Activated CD4-positive, CD25-positive, alpha-beta regulatory T cell treated with anti-CD3 and anti-CD28 coated beads, Interleukin-2, amount 50 U/mL, for 24 hours (primary cell): ENCODE data around the gene HJURP.

Source experiments
- ATAC-seq, 2 donors: fragments of 150-1000 bp; cut with Tn5 transposase; one replicate each; pipeline ENCODE4 v1.10.0; 2021; ENCODE audit warnings: mild to moderate bottlenecking in 1 of 2, moderate library complexity in 1 of 2

HJURP gene

DNA sequence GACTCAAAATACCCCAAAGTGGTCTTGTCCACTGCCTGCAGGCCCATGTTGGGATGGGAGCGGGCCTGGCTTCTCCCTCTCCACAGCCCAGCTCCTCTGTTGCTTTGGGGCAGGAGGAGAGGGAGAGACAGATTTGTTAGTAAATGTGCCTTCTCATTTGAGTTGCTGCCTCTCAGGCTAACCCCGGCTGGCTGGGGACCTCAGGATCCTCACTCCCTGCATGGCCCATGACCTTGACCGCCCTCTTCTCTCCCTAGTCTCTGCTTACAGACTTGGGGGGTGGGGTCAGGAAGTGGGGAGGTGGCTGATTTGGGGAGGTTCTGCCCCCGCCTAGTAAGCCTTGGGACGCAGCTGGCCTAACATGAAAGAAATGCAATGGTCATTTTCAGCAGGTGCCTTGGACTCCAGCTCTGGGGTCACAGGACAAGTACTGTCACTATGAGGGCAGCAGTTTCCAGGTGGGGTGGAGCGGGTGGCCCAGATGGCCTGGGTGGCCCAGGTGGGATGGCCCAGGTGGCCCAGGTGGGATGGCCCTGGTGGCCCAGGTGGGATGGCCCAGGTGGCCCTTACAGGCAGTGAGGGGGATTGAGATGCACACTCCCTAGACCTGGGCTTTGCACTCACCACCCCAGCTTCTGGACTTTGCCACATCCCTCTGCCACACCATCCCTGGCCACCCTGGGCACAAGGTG lies 24.1 kb downstream of the HJURP start:
- no peak for ATAC-seq

DNA sequence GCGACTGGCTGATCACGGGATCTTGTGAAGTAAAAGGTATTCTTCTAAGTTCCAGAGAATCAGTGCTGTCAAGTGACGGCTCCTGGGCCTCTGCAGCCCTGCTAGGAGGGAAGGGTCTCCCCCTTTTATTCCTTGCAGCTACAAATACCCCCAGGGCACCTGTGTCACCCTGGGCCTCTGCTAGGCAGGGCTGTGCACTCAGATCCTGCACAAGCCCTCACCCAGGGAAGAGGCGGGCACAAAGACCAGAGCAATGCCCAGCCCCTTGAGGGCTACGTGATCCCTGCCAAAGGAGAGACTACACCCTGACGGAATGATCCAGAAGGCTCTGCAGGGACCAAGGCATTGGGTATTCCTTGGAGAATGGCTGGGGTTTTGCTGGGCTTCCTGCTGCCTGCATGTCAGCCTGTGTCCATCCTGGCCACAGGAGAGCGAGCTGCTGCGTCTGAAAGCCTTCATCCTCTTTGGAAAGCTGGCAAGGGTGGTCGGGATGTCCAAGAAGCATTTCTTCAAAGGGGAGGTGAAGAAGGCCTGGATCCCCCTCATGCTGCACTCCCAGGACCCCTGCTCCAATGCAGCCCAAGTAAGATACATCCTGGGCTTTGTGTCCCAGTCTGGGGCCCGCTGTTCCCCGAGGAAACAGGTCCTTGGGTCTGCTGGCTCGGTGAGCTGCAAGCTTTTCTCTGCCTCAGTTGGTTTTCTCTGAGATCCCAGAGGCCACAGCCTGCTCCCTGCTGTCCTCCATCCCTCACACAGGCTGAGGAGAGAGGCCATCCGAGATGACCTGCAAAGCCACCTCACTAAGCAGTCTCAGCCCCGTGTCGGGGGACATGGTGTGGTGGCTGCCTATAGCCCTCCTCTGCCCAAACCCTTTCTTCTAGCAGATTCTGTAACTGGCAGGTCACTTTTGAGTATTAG lies 24.9 kb downstream of the HJURP start:
- no peak for ATAC-seq

DNA sequence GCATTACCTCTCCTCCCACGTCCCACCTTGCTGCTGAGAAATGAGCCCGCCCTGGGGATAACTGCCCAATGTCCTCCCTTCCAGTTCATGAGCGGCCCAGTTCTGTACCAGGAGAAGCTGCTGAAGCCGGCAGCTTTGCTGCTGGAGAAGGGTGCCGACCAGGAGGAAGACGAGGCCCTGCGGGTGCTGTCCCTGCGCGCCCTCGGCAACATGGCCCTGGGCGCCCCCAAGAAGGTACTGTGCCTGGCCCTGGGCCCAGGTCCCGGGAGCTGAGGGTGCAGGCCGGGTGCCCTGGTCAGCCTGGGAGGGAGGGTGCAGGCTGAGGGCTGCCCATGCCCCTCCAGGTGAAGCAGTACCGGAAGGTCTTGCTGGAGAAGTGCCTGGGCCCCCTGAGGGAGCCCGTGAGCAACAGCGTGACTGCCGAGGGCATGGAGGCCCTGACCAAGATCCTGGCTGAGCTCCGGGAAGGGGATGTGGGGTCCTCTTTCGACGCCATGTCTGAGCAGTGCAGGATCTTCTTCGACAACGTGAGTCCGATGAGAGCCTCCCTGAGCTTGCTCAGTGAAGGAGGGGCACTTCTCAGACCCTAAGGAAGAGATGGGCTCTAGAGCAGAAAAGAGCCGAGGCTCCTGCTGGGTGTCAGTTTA lies 25.7 kb downstream of the HJURP start:
- ATAC-seq = no peak

DNA sequence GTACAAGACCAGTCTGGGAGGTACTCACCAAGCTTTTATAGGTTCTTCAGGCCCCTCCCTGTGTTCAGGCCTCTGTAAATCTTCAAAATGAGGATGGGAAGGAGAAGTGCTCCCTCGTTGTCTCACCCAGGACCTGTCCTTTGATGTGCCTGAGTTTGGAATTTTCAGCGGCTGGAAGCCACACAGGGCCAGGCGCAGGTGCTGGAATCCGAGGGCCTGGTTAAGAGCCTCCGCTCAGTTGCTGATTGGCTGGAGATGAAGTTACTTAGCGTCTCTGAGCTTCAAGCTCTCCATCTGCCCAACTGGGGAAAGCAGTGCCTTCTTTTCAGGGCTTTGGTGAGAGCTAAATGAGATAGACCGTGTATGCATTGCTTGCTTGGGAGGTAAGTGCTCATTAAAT lies 30.0 kb downstream of the HJURP start:
- ATAC-seq = no peak

DNA sequence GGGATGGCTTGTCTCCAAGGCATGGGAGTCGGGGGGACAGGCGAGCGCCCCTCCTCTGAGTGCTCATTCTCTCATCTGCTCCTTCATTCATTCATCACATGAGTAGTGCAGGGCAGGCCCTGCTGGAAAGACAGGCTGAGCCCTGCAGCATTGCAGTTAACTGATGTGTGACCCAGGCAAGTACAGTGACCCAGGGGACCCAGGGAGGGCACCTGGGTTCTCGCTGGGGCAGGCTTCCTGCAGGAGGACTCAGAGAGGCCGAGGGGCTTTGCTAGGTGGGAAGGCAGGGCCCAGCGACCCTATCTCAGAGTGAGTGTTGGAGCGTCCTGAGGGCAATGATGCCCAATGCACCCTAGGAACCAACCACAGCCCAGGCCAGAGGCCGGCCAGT lies 30.6 kb downstream of the HJURP start:
- no peak for ATAC-seq

DNA sequence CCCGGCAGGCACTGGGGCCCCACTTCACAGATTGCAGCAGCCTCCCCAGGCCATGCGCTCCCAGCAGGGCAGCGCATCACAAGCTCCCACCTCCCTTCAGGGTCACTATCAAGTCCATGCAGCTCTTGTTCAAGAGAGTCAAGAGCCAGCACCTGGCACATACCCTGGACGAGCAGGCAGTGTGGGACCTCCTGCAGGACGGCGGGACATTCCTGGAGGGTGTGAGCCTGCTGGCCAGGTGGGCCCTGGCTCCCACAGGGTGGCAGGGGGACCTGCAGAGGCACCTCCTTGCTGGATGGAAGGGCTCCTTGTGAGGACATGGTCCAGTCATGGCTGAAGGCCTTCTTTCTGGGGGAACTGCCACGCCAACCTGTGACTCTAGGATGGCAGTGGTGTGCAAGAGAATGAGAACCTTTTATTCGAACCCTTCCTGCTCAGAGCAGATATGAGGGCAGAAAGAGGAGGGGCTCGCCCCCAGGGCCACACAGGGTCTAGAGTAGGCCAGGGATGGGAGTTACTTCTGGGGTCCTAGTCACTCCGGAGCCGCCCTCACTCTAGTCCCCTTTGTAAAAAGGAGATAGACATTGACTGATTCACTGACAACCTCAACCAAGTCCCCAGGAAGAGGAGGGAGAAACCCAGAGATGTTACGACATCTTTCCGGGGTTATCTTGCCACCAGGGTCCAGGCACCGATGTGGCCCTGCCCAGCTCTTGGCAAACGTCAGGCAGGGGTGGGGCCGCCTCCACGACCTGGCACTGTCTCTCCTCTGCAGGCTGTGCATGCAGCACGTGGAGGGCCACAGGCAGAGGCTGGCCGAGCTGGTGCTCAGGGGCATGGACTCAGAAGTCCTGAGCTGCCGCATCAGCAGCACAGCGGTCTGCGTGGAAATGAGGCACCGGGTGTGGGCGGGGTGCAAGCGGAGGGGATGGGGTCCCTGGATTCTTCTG lies 31.3 kb downstream of the HJURP start:
- ATAC-seq = no peak

DNA sequence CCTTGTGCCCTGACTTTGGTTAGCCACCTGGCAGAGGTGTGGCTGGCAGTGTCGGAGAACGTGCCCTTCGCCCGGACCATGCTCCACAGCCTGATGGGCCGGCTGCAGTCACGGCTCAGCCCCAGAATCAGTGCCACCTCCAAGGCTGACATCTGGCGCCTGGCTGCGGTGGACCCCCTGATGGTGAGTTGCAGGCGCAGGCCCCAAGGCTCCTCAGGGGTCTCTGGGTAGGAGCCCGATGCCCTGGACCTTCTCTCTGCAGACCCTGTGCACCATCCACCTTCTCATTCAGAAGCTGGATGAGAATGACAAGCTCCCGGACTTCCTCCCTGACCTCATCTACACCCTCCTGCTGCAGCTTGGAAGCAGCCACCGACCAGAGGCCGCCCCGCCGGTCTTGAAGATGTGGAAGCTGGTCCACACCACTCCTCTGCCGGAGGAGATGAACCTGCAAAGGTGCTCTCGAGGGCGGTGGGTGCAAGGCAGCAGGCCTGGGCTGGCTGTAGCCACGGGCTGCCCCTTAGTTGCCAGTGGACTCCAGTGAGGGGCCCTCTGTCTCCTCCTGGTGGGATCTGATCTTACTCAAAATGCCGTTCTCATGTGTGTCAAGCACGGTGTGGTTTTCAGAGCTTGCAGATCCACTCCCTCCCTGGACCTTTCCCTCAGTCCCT lies 32.1 kb downstream of the HJURP start:
- ATAC-seq = no peak

DNA sequence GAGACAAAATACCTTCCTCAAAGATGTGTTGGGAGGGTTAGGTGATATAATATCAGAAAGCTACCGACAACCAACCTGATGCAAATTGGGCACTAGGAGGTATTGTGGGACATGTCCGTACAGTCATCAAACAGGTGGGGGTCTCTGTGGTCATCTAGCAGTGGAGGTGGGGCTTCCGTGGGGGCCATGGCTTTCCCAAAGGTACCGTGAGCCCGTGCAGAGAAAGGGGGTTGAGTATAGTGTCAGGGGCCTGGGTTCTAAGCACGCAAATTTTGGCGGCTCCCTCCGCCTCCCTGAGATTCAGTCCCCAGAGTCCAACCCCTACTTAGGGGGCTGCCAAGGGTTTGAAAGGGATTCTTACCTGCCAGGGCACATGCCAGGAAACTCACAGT lies 32.6 kb downstream of the HJURP start:
- no peak for ATAC-seq

DNA sequence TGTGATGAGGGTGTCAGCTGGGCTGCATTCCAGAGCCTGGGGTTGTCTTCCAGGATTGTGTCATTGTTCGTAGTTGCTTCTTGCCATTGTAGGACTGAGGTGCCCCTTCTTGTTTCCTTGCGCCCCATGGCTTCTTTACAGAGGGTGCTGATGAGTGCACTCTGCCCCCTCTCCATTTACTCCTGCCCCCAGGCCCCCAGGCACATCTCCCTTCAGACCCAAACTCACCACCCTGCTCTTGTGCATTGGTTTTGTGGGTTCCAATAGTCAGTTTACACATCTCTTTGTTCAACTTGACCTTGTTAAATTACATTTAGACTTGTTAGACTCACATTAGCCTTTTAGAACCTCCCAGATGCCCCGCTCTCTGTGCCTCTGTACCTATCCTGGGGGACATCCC lies 33.1 kb downstream of the HJURP start:
- ATAC-seq = no peak

DNA sequence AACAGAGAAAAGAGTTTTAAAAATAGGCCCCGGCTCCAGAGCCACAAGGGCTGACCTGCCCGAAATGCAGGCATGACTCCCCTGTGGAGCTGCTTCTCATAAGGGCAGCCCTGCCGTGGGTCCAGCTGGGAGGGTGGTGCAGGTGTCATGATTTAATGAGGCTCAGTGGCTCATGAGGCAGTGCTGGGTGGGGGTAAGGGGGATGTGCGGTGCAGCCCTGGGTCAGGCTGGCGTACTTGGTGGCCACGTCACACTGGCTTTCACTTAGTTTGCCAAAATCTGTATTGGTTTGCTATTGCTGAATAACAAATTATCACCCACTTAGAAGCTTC lies 33.6 kb downstream of the HJURP start:
- ATAC-seq = no peak

DNA sequence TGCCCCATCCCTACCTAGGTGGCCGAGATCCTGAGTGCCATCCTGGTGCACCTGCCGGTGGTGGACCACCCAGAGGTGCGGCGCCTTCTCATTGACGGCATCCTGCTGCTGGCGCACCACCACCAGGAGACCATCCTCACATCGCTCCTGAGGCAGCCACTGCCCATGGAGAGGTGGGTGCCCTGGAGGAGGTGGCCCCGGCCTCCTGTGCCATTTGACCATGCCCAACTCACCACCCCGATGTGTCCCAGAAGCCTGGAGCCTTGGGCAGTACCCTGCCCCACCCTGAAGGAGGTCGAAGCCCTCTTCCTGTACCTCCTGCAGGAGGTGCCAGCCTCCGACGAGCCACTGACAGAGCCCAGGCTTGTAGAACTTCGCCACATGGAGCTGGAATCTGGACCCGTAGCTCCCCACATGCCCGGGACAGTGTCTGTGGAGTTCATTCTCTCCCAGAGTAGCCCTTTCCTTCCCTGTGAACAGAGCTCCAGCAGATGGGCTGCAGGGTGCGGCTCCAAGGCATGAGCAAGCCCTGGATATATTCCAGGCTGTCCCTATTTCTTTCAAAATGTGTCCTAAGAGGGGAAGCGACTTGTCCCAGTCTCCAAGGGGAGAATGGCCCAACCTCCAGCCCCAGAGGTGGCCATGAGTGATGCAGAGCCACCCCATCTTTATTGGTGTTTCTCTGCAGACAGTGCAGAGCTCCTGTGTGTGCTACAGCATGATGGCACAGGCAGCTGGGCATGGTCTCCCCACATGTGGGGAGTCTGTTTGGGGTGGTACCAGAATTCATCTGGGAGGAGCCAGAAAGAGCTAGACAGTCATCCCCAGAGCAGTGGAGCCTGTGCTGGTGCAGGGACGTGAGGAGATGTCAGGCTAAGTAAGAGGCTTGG lies 34.2 kb downstream of the HJURP start:
- no peak for ATAC-seq

DNA sequence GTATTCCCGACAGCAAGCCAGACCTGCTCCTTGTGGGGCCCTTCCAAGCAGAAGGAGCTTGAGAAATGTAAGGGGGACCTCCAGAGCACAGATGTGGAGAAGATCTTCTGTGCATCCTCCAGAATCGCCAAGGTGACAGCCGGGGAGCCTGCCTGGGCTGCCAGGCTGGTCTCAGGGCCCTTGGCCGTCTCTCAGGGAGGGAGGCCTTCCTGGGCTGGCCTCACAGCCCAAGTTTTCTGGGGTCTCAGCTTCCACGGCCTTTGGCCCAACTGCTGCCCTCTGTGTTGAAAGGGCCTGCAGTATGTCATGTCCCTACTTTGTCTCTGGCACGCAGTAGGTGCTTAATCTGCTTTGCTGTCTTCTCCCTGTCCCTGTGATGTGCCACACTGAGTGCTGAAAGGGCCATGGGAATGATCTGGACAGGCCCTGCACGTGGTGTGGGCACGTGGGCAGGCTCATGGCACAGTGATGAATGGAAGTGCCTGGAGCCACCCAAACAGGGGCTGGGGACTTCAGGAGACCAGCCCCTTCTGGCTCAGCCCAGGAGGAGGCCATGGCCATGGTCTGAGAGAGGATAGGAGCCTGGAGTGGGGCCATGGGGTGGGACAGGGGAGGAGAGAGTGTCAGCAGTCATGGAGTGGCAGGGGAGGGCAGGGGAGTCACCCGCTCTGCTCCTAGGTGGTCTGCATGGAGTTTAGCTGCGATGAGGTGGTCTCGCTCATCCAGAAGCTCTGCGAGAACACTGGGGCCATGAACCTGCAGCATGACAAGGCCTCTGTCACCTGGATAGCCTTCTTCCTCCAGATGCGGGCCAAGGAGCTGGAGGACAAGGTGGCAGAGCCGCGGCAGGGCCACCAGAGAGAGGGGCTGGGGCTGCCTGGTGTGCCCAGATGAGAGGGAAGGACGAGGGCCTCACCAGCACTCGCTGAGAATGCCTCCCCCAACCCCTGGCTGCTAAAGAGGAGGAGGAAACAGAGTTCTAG lies 35.4 kb downstream of the HJURP start:
- ATAC-seq = no peak

DNA sequence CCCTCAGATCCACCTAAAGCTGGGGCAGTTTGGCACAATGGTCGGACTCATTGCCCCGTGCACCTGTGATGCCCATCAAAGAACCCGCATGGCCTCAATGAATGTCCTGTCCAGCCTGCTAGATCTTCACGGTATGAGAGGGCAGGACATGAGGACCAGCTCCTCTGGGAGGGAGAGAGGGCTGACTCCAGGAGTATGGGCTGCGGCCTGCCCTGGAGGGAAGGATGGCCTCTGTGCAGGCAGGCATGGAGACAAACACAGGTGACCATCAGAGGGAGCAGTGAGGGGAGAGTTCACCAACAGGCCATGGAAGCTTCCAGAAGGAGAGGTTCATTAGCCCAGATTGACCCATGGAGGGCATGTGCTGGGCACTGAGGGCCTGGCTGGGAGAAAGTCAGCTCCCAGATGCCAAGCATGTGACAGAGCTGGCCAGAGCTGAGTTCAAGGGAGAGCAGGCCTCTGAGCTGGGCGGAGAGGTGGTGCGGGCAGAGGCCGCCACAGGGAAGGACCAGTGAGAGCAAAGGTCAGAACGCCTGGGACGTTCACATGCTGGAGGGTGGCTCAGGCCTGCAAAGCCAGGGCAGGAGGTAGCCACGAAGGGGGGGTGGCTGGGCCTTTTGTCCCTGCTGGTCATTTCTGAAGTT lies 36.2 kb downstream of the HJURP start:
- ATAC-seq = no peak

DNA sequence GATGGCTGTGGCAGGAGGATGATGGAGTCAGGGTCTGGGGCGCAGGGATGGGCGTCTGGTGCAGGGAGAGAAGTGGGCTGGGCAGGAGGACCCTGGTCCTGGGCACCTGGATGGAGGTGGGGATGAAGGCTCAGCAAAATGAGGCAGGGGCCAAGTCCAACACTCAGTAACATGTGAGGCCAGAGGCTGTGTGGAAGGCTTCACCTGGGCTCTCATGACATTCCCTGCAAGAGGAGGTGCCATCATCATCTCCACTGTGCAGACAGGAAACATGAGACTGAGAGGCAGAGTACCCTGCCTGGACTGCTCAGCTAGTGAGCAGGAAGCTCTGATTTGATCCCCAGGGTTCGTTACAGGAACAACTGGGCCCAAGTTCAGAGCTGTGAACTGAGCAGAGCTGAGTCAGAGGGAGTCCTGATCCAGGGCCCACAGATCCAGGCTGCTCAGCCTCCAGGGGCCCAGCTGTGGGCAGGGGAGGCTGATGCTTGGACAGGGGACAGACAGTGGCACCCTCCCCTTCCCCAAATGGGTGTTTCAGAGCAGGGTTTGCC lies 36.9 kb downstream of the HJURP start:
- no peak for ATAC-seq

DNA sequence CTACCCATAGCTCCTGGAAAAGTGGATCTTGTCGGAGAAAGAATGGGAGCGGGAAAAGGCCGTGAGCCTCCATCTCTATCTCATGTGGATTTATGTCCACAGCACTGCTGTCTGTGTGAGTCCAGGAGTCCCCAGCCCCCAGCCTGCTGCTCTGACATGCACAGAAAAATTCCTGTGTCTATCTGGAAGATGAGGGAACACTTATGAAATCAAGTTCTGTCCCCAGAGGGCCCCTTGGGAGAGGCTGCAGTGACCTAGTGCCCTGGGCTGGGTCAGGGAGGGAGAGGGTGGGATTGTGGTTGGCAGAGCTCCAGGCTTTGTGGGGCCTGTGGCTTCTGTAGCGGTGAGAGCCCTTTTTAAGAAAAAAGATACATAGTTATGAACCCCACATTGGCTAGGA lies 37.6 kb downstream of the HJURP start:
- ATAC-seq = no peak

DNA sequence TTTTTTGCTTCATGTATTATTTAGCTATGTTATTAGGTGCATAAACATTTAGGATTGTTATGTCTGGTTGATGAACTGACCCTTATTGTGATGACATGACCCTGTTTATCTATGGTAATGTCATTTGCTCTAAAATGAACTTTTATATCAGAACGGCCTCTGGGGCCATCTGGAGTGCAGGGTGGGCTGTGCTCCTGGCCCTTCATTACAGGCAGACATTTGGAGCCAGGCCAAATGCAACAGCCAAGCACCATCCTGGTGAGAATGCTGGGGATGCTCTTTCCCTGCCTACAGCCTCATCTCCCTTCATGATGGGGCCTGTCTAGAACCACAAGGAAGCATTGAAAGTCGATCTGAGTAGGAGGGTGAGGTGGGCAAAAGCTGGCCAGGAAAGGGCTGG lies 38.0 kb downstream of the HJURP start:
- ATAC-seq = no peak

DNA sequence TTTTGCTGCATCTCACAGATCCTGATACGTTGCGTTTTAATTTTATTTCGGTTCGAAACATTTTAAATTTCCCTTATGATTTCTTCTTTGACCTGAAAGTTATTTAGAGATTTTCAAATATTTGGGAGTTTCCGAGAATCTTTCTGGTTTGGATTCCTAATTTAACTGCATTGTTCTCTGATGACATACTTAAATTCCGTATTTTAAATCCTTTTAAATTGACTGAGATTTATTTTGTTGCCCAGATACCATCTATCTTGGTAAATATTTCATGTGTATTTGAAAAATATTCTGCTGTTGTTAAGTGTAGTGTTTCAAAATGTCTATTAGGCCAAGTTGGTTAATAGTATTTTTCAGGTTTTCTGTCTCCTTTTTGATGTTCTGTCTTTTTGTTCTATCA lies 38.5 kb downstream of the HJURP start:
- ATAC-seq = no peak

DNA sequence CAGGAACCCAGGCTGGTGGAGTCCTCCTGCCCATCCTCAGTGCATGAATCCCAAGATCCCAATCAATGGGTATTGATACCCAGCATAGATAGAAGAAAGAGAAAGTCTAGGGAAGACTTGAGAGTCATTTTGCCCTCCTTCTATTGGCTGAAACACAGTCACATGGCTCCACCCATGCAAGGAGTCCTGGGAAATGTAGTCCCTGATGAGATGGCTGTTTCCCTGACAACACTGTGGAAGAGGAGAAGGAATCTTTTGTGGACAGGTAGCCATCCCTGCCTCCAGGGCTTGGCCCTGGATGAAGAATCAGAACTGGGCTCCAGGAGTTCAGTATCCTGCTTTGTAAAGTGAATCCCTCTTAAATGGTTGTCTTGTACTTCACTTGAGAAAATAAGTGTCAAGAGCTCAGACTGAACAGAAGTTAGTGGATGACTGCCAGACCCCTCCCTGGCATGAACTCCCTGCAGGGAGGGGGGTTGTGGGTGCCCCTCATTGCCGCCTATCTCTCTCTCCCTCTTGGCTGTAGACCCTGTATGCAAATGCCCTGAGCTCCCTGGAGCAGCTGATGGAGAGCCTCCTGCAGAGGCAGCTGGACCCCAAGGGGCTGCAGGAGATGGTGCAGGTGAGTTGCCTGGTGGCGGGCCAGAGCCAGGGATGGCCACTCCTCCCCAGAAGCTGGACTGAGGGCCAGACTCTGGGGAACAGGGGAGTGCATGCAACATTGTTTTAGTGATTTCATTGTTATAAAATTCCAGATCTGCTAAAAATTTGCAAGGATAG lies 40.1 kb downstream of the HJURP start:
- ATAC-seq = no peak
